ENCODE data around the gene GYG1.
A peak's percentile ranks its signal among the peaks of the same experiment; 100 is the strongest.
"Not testable (repeated sequence)": the region's sequence is repeated elsewhere in the genome, so short reads cannot be mapped to it uniquely, and the experiment has no call there.

Gene GYG1

GRCh38 chr3:148991219-148992026 lies at the start of gene GYG1:
TSS of gene GYG1 (plus strand) at chr3:148991540. CDS start at chr3:148991641, 101 bp downstream.
- DNase-seq = peak; percentile 18

GRCh38 chr3:148943506-148944205 lies 47.7 kb upstream of the GYG1 start:
- no peak for DNase-seq

- no peak for DNase-seq
Measured at GRCh38 chr3:148945116-148945515, 46.2 kb upstream of the GYG1 start.

- DNase-seq = no peak
Measured at GRCh38 chr3:148948913-148949657, 42.3 kb upstream of the GYG1 start.

GRCh38 chr3:148950806-148951205 lies 40.5 kb upstream of the GYG1 start:
- DNase-seq = no peak

GRCh38 chr3:148951599-148952361 lies 39.6 kb upstream of the GYG1 start:
- no peak for DNase-seq

- no peak for DNase-seq
Measured at GRCh38 chr3:148953094-148953493, 38.2 kb upstream of the GYG1 start.

- no peak for DNase-seq
Measured at GRCh38 chr3:148954981-148955380, 36.4 kb upstream of the GYG1 start.

- DNase-seq = no peak
Measured at GRCh38 chr3:148955544-148956346, 35.6 kb upstream of the GYG1 start.

- no peak for DNase-seq
Measured at GRCh38 chr3:148957586-148957985, 33.8 kb upstream of the GYG1 start.

GRCh38 chr3:148958696-148959095 lies 32.6 kb upstream of the GYG1 start:
- DNase-seq = no peak

GRCh38 chr3:148962513-148962912 lies 28.8 kb upstream of the GYG1 start:
- DNase-seq = no peak

GRCh38 chr3:148964809-148965208 lies 26.5 kb upstream of the GYG1 start:
- no peak for DNase-seq

- no peak for DNase-seq
Measured at GRCh38 chr3:148968321-148968720, 23.0 kb upstream of the GYG1 start.

GRCh38 chr3:148970271-148970670 lies 21.1 kb upstream of the GYG1 start:
- no peak for DNase-seq

GRCh38 chr3:148971401-148972163 lies 19.8 kb upstream of the GYG1 start:
- DNase-seq = no peak

- DNase-seq = no peak
Measured at GRCh38 chr3:148974726-148975125, 16.6 kb upstream of the GYG1 start.

- DNase-seq = no peak
Measured at GRCh38 chr3:148975248-148975647, 16.1 kb upstream of the GYG1 start.

- no peak for DNase-seq
Measured at GRCh38 chr3:148975696-148976095, 15.6 kb upstream of the GYG1 start.

- no peak for DNase-seq
Measured at GRCh38 chr3:148981273-148981672, 10.1 kb upstream of the GYG1 start.

- DNase-seq = not testable (repeated sequence)
Measured at GRCh38 chr3:148987551-148987950, 3.8 kb upstream of the GYG1 start.
